ENCODE results near the gene TBC1D22A. TPM values are rescaled to one million over a fixed set of nuclear protein-coding genes. Genes with fewer than 3 reads are reported as not detected.
"Not testable (repeated sequence)": the region's sequence is repeated elsewhere in the genome, so short reads cannot be mapped to it uniquely, and the experiment has no call there.

Gene TBC1D22A
- total RNA-seq, 1 donor from 2014 or later = 14.0 TPM

DNA sequence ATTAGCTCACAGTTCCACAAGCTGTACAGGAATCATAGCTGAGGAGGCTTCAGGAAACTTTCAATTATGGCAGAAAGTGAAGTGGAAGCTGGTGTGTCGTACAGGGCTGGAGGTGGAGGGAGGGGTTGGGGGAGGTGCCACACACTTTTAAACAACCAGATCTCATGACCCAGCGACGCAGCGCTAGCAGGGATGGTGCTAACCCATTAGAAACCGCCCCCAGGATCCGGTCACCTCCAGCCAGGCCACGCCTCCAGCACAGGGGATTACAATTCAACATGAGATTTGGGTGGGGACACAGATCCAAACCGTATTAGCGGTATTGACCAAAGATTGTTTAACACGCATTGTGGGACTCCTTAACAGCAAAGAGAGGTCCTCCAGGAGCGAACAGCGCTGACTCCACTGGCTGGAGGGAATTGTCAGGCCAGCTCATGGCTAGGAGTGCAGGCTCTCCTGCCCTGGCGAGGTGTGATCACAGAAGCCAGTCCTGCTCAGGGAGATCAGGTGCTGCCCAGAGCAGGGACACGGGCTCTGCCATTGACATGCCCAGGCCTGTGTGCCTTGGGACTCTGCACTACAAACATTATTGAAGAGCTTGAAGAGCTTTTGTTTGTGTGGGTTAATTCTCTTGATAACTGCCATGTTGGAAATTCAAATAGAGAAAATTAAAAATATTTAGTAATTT, 215.3 kb downstream of the TBC1D22A start:
- ATAC-seq (ENCODE audit: poor library complexity) = no peak
- no peak for DNase-seq
- intact Hi-C loops (cut with DNase I) = no loop called here

DNA sequence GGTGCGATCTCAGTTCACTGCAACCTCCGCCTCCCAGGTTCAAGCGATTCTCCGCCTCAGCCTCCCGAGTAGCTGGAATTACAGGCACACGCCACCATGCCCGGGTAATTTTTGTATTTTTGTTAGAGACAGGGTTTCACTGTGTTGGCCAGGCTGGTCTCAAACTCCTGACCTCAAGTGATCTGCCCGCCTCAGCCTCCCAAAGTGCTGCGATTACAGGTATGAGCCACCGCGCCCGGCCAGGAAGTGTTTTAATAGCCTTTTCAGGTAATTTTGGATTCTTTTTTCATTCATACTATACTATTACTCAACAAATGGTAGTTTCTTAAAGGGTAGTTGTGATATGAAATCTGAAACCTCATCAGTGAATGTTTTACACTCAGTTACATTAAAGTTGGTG, 216.2 kb downstream of the TBC1D22A start:
- DNase-seq; ATAC-seq (ENCODE audit: poor library complexity); intact Hi-C loops (cut with DNase I): not testable (repeated sequence)

DNA sequence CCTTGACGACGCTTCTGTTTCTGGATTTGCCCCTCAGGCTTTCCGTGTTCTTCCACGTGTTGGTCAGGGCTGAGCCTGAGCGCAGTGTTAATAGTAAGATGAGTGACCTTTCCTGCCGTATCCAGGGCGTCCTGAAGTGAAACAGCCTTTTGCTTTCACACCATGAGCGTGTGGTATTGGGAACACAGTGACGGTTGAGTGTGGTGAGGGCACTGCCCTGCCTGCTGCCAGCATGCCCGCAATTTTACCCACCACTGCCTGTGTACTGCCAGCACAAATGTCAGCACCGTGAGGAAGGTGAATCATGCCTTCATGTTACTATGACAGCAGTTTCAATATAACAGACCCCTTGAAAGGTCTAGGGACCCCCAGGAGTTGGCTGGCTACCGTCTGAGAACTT, 217.1 kb downstream of the TBC1D22A start:
- intact Hi-C loops (cut with DNase I) = no loop called here

DNA sequence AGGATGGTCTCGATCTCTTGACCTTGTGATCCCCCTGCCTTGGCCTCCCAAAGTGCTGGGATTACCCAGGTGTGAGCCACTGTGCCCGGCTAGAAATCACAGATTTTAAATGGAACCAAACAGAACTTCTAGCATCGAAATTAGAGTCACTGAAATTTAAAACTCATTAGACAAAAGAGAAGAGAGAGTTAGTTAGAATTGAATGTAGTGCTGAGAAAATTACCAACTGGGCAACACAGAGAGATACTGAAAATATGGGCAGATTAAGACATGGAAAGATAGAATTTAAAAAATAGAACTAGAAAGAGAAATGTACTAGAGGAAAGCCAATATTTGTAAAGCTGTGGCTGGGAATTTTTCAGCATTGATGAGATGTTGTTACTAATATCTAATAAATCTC, 217.9 kb downstream of the TBC1D22A start:
- intact Hi-C loops (cut with DNase I) = no loop called here
- ATAC-seq (ENCODE audit: poor library complexity) (no peak), DNase-seq (no peak)

More for the DNA sequence above, 217.1 kb downstream of the TBC1D22A start:
- DNase-seq (no peak), ATAC-seq (ENCODE audit: poor library complexity) (no peak)

DNA sequence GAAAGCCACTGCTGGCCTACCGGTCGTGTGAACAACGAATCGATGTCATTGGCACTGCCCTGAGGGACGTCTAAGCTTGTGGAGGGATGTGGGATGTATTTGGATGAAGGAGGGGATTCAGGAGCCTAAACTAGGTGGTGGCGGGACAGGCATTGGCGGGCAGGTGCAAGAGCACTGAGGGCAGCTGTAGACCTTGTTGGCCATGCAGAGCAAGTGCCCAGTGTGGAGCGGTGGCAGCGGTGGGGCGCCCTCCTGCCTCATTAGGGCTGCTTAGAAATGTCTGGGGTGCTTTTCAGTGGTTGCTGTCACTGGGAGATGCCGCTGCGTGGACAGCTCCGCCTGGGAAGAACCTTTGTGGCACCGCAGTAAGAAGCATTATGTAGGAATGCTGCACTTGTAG, 220.2 kb downstream of the TBC1D22A start:
- intact Hi-C loops (cut with DNase I) = no loop called here
- ATAC-seq (ENCODE audit: poor library complexity) (no peak), DNase-seq (no peak)

DNA sequence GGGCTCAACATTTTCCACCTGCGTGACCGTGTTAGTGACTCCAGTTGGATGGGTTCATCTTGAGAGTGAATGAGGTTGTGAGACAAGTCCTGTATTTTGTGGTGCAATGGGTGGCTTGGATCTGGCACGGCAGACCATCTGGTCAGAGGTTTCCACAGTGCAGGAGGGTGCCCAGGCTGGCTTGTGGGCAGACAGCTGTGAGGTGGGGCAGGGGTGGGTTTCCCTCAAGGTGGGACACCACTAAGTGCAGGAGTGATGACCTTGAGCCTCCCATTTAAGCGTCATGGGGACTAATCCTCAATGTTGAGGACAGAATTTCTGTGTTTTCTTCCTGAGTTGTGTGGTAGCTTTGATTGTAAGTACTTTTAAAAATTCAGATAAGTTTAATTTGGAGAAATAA, 220.6 kb downstream of the TBC1D22A start:
- intact Hi-C loops (cut with DNase I) = no loop called here
- DNase-seq = no peak
- ATAC-seq (ENCODE audit: poor library complexity) = no peak

DNA sequence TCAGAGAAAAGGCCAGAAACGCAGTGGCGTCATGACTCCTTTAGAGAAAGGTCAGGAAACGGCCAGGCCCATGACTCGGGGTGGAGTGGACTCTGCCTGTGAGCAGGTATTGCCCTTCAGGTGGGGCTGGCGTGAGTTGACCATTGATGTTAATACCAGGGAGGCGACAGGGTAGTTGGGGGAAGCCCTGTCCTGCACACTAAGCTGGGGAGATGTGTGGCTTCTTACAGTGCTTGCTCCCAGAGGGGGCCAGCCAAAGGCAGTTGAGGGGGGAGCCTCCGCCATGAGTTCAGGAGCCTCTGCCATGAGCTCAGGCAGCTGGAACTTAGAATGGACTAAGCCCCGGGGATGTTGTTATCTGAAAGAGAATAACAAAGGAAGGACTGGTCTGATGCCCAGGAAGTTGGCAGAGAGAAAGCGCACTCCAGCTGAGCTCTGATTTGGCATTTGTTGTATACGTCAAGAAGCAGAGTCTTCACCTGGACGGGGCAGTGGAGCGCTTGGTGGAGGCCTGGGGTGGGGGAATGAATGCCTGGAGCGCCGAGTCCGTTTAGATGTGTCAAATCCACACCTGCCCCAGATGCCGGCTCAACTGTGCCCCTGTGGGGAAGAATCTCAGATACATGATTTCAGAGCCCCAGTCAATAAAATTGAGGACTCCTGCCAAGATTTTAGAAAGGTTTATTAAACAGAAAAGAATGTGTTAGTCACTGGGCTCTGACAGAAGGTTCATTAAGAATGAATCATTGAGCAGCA, 222.5 kb downstream of the TBC1D22A start:
- DNase-seq (no peak), ATAC-seq (ENCODE audit: poor library complexity) (no peak)
- intact Hi-C loops (cut with DNase I) = no loop called here

DNA sequence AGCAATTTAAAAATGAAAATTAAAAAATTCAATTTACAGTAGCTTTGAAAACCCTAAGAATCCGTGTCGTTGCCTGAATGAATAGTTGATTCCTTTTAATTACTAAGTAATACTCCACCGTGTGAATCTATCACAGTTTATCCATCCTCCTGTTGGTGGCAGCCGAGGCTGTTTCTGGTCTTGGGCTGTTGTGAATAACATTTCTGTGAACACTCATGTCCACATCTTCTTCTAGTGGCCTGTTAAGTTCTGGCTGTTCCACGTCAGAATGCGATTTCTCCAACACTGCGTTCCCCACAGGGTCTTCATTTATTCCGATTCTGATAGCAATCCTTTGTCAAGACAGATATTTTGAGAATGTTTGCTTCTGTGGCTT, 223.0 kb downstream of the TBC1D22A start:
- DNase-seq (no peak), ATAC-seq (ENCODE audit: poor library complexity) (no peak)
- intact Hi-C loops (cut with DNase I) = no loop called here

DNA sequence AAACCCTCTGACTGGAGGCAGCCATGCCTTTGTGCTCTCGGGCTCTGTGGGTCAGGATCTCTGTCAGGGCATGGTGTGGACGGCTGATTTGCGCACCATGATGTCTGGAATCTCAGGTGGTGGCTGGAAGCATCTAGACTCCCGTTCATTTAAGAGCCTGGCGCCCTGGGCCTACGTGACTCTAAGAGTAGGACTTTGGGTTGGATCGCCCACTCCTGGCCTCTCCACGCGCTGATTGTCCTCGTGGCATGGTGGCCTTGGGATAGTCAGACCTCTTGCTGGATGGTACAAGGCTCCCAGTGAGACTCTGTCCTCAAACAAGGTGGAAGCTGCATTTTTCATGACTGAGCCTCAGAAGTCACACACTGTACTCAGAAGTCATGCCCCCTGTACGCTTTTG, 224.3 kb downstream of the TBC1D22A start:
- intact Hi-C loops (cut with DNase I) = no loop called here
- DNase-seq = no peak
- ATAC-seq (ENCODE audit: poor library complexity) = no peak

DNA sequence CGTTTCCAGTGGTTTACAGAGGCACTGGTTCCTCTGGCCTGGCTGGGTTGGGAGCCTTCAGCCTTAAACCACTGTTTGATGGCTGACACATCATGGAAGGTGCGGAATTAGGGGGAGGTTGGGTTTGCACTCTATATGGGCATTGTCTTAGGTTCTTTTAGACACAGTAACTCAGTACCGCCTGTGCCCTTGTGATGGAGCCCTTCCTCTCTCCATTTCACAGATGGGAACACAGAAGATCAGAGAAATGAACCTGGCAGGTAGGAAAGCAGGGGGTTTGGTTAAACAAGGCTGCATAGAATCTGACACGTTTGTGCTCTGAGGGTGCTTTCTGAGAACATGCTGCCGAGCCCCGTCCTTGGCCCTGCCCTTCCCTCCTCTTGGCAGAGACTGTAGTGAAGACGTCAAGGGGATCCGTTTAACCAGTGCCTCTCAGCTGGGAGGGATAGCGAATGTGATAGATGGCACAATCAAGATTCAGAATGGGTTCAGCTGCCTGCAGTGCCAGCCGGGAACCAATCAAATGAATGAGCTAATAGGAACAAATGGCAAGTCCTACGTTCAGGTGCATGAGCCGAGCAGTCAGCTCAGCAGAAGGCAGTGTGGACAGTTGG, 228.6 kb downstream of the TBC1D22A start:
- ATAC-seq (ENCODE audit: poor library complexity) (no peak), DNase-seq (no peak)
- intact Hi-C loops (cut with DNase I) = no loop called here

DNA sequence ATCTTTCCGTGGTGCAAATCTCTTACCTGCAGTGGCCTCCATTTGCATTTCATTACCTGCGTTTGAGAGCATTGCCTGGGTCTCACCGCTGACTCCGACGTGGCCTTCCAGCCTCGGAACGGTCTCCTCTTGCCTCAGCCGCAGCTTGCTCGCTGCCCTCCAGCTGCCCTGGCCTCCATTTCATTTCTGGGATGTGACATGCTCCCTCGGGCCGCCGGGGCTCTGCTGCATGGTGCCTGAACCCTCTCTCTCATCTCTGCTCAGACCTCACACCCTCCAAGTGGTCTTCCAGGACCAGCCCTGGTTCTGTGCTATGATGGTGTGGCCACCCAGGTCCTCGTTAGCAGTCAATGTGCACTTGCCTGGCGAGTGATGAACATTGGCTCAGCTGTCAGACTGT, 229.2 kb downstream of the TBC1D22A start:
- DNase-seq (no peak), ATAC-seq (ENCODE audit: poor library complexity) (no peak)
- intact Hi-C loops (cut with DNase I) = no loop called here

DNA sequence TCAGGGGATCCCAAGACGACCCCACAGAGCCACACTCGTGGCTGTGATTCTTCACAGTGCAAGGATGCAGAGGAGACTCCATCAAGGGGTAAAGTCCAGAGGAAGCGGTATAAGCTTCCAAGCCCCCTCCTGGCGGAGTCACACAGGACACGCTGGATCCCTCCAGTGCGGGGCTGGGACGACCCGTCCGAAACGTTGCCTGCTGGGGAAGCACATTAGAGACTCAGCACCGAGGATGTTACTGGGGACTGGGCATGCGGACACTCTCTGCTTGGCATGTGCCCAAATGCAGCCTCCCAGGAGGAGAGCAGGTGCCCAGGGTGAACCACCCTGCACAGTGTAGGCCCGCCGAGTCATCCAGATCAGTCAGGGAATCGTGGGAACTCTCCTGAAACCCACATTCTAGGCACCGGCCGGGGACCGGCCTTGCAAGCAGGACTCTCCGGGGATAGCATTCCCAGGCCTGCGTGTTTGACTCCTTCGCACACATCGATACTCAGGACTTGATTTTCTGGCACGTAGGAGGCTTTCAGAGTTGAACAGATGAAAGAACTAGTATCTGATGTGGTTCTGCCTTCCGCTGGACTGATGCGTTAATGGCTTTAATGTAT, 229.8 kb downstream of the TBC1D22A start:
- no peak for ATAC-seq (ENCODE audit: poor library complexity)
- intact Hi-C loops (cut with DNase I) = no loop called here
- DNase-seq = no peak

DNA sequence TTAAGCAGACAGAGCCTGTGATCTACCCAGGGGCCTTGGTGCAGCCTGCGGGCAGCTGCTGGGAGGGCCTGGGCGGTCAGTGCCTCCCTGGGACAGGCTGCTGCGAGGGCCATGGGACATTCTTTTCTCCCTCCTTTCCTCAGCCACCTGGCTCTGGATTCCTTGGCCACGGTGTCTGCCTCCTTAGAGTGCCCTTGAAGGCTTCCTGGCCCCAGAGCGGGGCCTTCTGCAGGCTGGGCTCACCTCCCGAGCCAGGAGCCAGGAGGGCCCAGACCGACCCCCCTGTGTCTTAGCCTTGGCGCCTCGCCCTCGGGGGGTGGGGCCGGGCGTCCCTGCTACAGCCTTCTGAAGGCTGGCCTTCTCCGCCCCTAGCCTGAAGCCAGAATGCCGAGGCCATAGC, 231.2 kb downstream of the TBC1D22A start:
- DNase-seq (no peak), ATAC-seq (ENCODE audit: poor library complexity) (no peak)
- intact Hi-C loops (cut with DNase I) = no loop called here

DNA sequence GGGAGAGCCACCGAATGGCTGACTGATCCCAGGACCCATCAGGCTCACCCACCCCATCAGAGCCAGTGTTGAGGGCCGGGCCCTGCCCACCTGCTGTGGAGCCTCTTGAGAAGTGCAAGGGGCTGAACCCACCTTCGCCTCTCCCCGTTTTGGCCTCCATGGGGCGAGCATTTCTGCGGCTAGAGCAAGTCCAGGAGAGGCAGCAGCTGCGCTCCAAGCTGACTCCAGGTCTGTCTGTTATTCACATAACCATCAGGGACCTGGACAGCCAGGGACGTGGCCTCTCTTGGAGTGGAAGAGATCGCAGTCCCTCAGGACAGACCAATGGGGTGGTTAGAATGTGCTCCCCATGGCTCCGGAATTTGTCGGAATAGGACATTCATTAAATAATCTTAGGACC, 231.8 kb downstream of the TBC1D22A start:
- intact Hi-C loops (cut with DNase I) = no loop called here
- ATAC-seq (ENCODE audit: poor library complexity) (no peak), DNase-seq (no peak)

DNA sequence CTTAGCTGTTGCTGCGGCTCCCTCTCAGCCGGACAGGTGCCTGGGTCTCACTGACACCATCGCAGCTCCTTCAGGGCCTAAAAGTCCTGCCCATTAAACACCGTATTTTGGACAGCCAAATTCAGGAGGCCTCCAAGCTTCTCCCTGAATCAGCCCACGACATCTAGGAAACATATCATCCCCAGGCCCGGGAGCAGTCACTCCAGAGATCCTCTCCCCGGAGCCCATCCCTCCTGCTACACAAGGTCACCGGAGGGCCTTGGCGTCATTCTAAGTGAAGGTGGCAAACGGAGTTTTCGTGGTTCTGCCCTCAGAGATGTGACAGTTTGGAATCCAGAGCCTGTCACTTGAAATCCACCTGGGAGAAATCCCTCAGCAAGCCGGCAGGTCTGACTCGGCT, 232.5 kb downstream of the TBC1D22A start:
- no peak for DNase-seq
- no peak for ATAC-seq (ENCODE audit: poor library complexity)
- intact Hi-C loops (cut with DNase I) = no loop called here

DNA sequence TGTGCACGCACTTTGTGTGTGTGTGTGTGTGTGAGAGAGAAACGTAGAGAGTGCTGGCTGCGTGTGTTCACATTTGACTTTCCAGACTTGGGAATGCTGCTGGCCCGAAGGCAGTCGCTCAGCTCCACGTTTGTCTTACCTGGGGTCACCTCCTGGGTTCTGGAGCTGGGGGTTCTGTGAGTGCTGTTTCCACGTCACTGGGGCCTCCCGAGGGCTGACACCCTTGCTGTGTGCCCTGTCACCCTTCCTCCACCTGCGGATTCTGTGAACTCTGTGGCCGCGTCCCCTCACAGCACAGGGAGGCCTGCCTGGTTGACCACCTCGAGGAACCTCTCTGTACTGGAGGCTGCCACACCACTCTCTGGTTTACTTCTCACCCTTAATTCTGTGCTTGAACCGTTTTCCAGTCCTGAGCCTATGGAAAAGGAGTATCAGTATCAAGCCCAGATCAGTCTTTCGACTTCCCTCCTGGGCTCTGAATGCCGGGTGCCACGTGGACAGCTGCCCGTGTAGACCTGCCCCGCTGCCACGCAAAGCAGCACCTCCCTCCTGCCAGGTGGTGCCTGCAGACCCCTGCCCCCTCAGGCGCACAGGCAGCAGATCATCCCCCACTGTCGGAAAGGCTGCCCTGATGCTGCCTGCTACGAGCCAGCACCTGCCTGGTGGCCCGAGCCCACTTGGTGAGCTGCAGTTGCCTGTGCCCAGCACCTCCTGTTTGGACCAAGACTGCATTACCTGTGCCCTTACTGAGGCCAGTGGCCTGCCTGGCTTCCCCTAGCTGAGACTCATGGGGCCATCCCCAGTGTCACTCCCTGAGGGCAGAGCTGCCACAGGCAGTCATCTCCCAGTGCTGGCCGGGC, 233.3 kb downstream of the TBC1D22A start:
- ATAC-seq (ENCODE audit: poor library complexity) (peak; percentile 28), DNase-seq (no peak)
- intact Hi-C loops (cut with DNase I) = no loop called here

DNA sequence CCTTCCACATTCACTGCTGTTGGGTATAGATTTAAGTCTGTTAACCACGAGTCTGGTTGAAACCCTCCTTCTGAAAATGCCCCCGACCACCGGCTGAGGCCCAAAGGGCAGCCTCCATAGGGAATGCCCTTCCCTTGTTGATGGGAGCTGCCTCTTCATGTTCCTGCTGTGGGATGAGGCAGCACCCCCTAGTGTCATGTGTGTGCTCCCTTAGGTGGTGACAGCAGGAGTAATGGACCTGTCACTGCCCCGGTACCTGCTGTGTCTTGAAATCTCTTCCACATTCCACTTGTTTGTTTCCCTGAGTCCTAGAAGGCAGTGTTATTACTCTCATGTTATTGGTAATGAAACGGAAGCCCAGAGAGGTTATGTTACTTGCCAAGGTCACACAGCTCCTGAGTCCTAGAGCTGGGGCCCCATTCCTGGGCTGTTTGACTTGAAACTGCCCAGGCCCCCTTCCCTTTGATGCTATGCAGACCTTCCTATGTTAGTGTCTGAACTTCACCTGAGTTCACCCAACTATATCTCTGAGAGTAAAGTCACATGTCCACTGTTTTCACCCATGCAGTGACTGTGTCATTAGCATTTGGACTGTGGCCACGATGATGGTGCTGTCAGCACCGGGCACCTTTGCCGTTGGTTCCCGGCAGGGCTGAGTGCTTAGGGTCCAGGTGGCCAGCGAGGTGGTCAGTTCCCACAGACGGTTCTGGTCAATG, 234.3 kb downstream of the TBC1D22A start:
- ATAC-seq (ENCODE audit: poor library complexity) (peak; percentile 68), DNase-seq (no peak)
- intact Hi-C loops (cut with DNase I) = no loop called here

DNA sequence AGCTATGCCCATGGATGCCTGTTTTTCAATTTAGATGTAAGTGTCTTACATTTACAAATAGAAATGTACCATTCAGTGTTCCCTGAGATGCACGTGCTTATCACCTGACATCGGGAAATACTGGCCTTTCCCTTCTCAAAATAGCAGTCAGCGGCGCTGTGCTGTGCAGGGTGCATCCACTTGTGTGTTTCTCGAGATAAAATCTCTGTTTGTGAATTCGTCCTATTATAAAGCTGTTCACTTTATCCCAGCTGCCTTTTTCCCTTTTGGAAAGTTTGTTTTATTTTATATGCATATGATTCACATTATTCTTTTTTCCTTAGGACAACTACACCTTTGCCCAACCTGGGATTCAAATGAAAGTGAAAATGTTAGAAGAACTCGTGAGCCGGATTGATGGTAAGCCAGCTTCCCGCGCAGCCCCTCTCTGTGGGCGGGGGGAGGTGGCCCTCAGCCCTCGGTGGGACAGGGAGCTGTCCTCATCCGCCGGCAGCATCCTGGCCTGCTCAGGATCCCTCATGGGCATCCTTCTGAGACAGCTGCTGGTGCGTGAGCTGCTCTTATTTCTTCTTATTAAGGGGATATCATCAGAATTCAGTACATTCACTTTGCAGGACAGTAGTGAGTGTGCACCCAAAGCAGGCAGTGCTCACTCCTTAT, 235.0 kb downstream of the TBC1D22A start:
- no peak for DNase-seq
- intact Hi-C loops (cut with DNase I) = no loop called here
- ATAC-seq (ENCODE audit: poor library complexity) = peak; percentile 52
